Measurements from ENCODE around the gene PPP1R7.

The PPP1R7 gene

GRCh38 chr2:241226723-241227572 lies 76.7 kb downstream of the PPP1R7 start:
- DNase-seq (ENCODE audit: low read depth in 4 of 4, low spot score in 1 of 4) = no peak

- DNase-seq (ENCODE audit: low read depth in 4 of 4, low spot score in 1 of 4) = no peak
Observed at GRCh38 chr2:241227594-241227993, 77.3 kb downstream of the PPP1R7 start.

DNA sequence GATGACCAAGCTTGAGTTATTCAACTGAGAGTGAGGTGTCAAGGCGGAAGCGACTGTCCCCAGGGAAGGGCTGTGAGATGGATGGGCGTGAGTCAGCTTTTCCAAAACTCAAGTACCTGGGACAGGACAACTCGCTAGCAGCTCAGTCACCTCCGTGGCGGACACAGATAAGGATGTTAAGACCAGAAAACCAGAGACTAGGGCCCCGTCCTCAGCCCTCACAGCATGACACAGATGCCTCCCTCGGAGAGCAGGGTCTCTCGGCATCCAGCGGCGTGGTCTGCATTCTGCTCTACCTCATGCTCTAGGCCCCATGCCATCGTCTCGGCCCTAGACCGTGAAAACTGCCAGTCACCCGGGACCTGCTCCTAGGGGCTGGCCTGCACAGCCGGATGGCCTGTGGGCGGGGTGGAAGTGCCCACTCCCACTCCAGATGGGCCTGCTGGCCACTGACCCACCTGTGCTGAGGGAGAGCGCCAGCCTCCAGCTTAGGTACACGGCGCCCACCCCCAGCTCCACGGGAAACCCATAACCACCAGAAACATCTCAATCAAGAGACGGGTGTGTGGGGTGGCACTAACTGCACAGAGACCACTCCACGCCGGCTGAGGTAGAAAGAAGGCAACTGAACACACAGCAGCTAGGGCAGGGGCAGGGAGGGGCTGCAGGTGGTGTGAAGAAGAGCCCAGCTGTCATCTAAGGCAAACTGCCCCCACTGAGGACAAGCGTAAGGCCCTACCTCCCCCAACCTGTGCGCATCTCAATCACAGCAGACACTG lies 78.0 kb downstream of the PPP1R7 start:
- DNase-seq (ENCODE audit: low read depth in 4 of 4, low spot score in 1 of 4) = no peak

DNA sequence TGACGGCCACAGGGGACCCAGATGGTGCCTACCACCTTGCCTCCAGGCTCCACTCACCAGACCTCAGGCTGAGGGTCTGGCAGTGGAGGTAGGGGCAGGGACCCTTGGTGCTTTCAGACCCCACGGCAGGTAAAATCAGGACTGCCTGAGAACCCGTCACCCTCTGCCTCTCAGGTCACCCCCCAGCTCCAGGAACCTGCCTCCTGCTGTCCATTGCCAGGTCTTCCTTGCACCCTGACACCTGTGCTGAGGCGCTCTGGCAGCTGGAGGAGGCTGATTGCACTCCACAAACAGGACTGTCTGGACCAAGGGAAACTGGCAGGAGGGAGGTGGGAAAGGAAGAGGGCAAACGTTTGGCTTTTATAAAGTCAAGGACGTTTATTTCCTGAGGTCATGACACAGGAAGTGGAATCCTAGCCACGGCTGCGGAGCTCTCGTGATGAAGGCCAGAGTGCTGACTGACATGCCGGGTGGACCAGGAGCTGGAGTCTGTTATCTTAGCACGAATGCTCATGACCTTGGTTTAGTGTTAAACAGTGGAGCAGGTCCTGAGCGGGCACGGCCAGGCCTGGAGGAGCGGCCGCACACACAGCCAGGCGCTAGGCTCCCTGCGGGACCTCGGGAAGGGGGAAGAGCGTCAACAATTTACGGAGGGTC lies 78.7 kb downstream of the PPP1R7 start:
- no peak for DNase-seq (ENCODE audit: low read depth in 4 of 4, low spot score in 1 of 4)

DNA sequence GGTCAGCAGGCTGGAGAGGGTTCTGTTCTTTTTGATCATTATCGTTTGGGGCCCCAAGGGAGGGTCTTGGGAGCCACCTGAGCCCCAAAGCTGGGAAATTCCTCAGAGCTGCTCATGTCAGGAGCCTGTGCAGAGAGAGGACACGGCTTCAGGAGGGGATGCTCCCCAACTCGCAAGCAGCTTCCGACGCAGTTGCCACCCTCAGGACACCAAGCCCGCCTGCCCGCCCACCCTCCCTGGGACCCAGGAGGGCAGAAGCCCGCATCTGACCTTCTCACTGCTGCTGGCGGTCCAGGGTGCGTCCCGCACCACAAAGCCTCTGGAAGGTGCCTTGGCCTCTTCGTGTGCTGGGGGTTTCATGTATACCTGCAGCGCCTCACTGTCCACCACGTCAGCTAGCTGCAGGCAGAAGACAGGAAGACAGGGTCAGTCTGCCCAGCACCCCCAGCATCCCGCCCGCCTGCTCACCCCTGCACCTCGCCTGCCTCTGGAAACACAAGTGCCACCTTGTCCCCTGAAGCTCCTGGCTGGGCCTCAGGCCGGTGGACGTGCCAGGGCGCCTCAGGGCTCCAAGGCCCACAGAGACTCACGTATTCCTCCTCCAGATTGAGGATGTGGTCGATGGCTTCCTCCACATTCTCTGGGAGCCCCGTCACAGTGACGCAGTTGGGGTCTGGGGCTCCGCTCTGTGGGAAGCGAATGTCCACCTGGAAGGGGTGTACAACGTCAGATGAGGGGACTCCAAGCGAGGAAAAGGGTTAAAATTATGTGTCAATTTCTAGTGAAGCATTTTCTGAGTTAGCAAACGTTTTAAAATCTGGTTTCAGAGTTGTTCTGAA lies 79.5 kb downstream of the PPP1R7 start:
- no peak for DNase-seq (ENCODE audit: low read depth in 4 of 4, low spot score in 1 of 4)

DNA sequence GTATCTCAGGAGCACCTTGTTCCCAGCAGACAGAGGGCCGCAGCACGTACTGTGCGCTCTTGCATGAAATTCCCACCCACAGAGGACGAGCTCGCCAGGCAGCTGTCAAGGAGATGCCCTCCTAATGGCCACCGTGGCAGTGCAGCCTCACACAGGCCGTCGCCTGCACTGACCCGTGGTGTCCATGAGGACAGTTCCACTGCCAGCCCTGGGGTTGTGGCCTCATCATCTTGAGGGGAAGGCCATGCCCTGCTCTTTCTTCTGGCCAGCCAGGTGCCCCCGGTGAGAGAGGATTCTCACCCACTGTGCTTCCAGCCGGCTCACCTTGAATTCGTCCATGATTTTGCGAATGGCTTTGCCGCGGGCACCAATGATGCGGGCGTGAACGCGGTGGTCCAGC lies 80.2 kb downstream of the PPP1R7 start:
- no peak for DNase-seq (ENCODE audit: low read depth in 4 of 4, low spot score in 1 of 4)

GRCh38 chr2:241232736-241233575 lies 82.7 kb downstream of the PPP1R7 start:
- no peak for DNase-seq (ENCODE audit: low read depth in 4 of 4, low spot score in 1 of 4)

Measured in stimulated activated CD4-positive, alpha-beta T cell treated with anti-CD3 and anti-CD28 coated beads, Interleukin-1b, Interleukin-23, amount 100 ng/mL, for 24 hours (primary cell).